ENCODE results near the gene ZC3HAV1. TPM values are rescaled to one million over a fixed set of nuclear protein-coding genes. Genes with fewer than 3 reads are reported as not detected.
A peak's percentile ranks its signal among the peaks of the same experiment; 100 is the strongest.

Gene ZC3HAV1
- total and polyA plus RNA-seq, 9 of the 15 experiments (the other 6 are each of a cell fraction or from before 2014, with no cell fraction given): 11.9 to 40.5 (median 23.9) TPM

- no peak for ATAC-seq
- Histone ChIP-seq H4K20me1 (replicated peaks; ENCODE audit: control insufficient read depth, insufficient read depth, low read length) (peaks cover 17% of the 10 kb centered on the region), H3K4me3 (no peak overlapping the region), H3K9me3 (replicated peaks; ENCODE audit: control insufficient read depth, insufficient read depth, low read depth, low read length) (peaks cover 18% of the 10 kb centered on the region), H3K9me1 (ENCODE audit: control insufficient read depth, insufficient read depth, low read length) (no peaks in the 10 kb centered on the region), H3K4me2 (ENCODE audit: insufficient read depth, low read length) (no peak overlapping the region), H3K4me1 (replicated peaks in 1 of 2; ENCODE audit: control insufficient read depth in 2 of 2, insufficient read depth in 2 of 2, low read length in 2 of 2) (peaks cover 22 to 27% of the 10 kb centered on the region in 2 experiments), H2AFZ (ENCODE audit: low read depth, low read length) (no peak overlapping the region), H3K27ac (ENCODE audit: extremely low read depth, low read depth, low read length) (no peak overlapping the region), H3K36me3 (ENCODE audit: control insufficient read depth, insufficient read depth, low read length) (peaks cover 66% of the 10 kb centered on the region), H3K9ac (ENCODE audit: insufficient read depth in 1 of 2, low read depth in 2 of 2, low read length in 2 of 2) (no peak overlapping the region), H3K27me3 (ENCODE audit: control insufficient read depth in 2 of 2, insufficient read depth in 2 of 2, low read length in 2 of 2) (no peaks in the 10 kb centered on the region), H3K79me2 (ENCODE audit: control insufficient read depth, insufficient read depth, low read length) (peaks cover 32% of the 10 kb centered on the region)
- DNase-seq (ENCODE audit: extremely low read depth in 1 of 4, low spot score in 3 of 4): peak in 2 of 4 experiments; percentile 13 to 45
- POLR2A ChIA-PET: interaction anchor here (1.4 kb wide), 1 partner anchor 13 kb away, joined by 9 read pairs; no protein-coding TSS in a partner anchor
- in situ Hi-C loops (cut with MboI): no loop called here
- no peak for FAIRE-seq
- 88% methylated on average over 2 of the region's 2 CpGs for WGBS (ENCODE audit: insufficient coverage, low coverage, missing lambda C conversion rate)
- BruUV-seq (replicated peaks): TSS peak; percentile 4
- CTCF ChIA-PET (ENCODE audit: low intra/inter-chr PET ratio): no interaction called here
- intact Hi-C loops (cut with micrococcal nuclease): no loop called here
- TF ChIP-seq HCFC1 (IDR thresholded peaks at IDR 0.05; ENCODE audit: low read depth, low read length): peak; percentile 71
- no peak for TF ChIP-seq RBM17 (IDR thresholded peaks at IDR 0.05; ENCODE audit: borderline replicate concordance, low read depth, low read length)
- peak; percentile 54; the same call in 1 of the 2 replicates for TF ChIP-seq ZNF316 (IDR thresholded peaks at IDR 0.05)
- no peak for TF ChIP-seq FUS (optimal IDR thresholded peaks at IDR 0.05; ENCODE audit: low read depth, low read length)
- peak; percentile 6; the same call in 1 of the 2 replicates for TF ChIP-seq NFIC (IDR thresholded peaks at IDR 0.05)
- no peak for TF ChIP-seq ZNF174 (CRISPR knock-in tag; IDR thresholded peaks at IDR 0.05)
- no peak for TF ChIP-seq PRMT5 (CRISPR knock-in tag; IDR thresholded peaks at IDR 0.05)
- TF ChIP-seq, protein P1, sequence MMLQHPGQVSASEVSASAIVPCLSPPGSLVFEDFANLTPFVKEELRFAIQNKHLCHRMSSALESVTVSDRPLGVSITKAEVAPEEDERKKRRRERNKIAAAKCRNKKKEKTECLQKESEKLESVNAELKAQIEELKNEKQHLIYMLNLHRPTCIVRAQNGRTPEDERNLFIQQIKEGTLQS (IDR thresholded peaks at IDR 0.05): peak; percentile 78
- TF ChIP-seq, protein P1 (CRISPR knock-in tag; conservative IDR thresholded peaks at IDR 0.05): no peak
- no peak for TF ChIP-seq RFX5 (IDR thresholded peaks at IDR 0.05; ENCODE audit: low read depth, low read length)
- no peak for TF ChIP-seq TBL1XR1 (IDR thresholded peaks at IDR 0.05; ENCODE audit: low read length in 2 of 2)
- TF ChIP-seq, protein P2, sequence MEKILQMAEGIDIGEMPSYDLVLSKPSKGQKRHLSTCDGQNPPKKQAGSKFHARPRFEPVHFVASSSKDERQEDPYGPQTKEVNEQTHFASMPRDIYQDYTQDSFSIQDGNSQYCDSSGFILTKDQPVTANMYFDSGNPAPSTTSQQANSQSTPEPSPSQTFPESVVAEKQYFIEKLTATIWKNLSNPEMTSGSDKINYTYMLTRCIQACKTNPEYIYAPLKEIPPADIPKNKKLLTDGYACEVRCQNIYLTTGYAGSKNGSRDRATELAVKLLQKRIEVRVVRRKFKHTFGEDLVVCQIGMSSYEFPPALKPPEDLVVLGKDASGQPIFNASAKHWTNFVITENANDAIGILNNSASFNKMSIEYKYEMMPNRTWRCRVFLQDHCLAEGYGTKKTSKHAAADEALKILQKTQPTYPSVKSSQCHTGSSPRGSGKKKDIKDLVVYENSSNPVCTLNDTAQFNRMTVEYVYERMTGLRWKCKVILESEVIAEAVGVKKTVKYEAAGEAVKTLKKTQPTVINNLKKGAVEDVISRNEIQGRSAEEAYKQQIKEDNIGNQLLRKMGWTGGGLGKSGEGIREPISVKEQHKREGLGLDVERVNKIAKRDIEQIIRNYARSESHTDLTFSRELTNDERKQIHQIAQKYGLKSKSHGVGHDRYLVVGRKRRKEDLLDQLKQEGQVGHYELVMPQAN (IDR thresholded peaks at IDR 0.05; ENCODE audit: borderline replicate concordance): no peak
- TF ChIP-seq TRIM24 (IDR thresholded peaks at IDR 0.05): peak; percentile 55 to 56; a peak in 3 of 4 replicates
- TF ChIP-seq SIX5 (IDR thresholded peaks at IDR 0.05; ENCODE audit: borderline replicate concordance in 1 of 2, insufficient read depth in 1 of 2, low read depth in 1 of 2, low read length in 2 of 2): peak in 1 of 2 experiments; percentile 26; a peak in 2 of 4 replicates
- peak; percentile 17 for TF ChIP-seq NCOR1 (IDR thresholded peaks at IDR 0.05)
- peak; percentile 75 for TF ChIP-seq ZNF143 (CRISPR knock-in tag; IDR thresholded peaks at IDR 0.05)
- no peak for TF ChIP-seq FIP1L1 (IDR thresholded peaks at IDR 0.05; ENCODE audit: low read depth, low read length, poor library complexity, severe bottlenecking)
- no peak for TF ChIP-seq SRSF1 (IDR thresholded peaks at IDR 0.05; ENCODE audit: low read depth, low read length)
- TF ChIP-seq CBX3 (IDR thresholded peaks at IDR 0.05; ENCODE audit: borderline replicate concordance in 1 of 2, low read length in 2 of 2): peak in 1 of 2 experiments; percentile 73; a peak in 1 of 3 replicates
- no peak for TF ChIP-seq RBM34 (IDR thresholded peaks at IDR 0.05; ENCODE audit: borderline replicate concordance, insufficient read depth, low read length)
- TF ChIP-seq YY1 (IDR thresholded peaks at IDR 0.05; ENCODE audit: borderline replicate concordance in 1 of 3, control insufficient read depth in 1 of 3, extremely low read depth in 1 of 3, insufficient read depth in 3 of 3, insufficient read length in 1 of 3, insufficient replicate concordance in 2 of 3, low read depth in 1 of 3, low read length in 2 of 3): no peak
- 0 out of 2 replicates have a peak, but pooled peaks have one; percentile 49 for TF ChIP-seq EHMT2 (IDR thresholded peaks at IDR 0.05)
Observed at GRCh38 chr7:139088268-139088667, 21.3 kb downstream of the ZC3HAV1 start.

All from K562 (cell line).